ENCODE data around the gene FH. TPM values are rescaled to one million over a fixed set of nuclear protein-coding genes. Genes with fewer than 3 reads are reported as not detected.

FH gene
- total RNA-seq, 1 experiment from 2014 or later, result 215 TPM

- DNase-seq (ENCODE audit: unreplicated experiment), result no peak
- intact Hi-C loops (cut with micrococcal nuclease), result no loop called here
- ChIA-PET POLR2A (interaction anchor here (0.6 to 4.2 kb wide), 4 partner anchors 15 to 375 kb away, joined by 3 to 17 read pairs (median 3); partner anchors contain the start of gene FH), CTCF (interaction anchor here (0.6 to 4.4 kb wide), 12 partner anchors 8 to 772 kb away, joined by 3 to 25 read pairs (median 8); partner anchors contain the start of gene FH)
- no peak overlapping the region for H3K27ac Mint-ChIP-seq (ENCODE audit: low read depth, unreplicated experiment)
- H3K4me1 Mint-ChIP-seq (ENCODE audit: insufficient read depth, unreplicated experiment), result peaks cover 5% of the 10 kb centered on the region
- no peaks in the 10 kb centered on the region for H3K9me3 Mint-ChIP-seq (ENCODE audit: unreplicated experiment)
- H3K4me3 Mint-ChIP-seq (ENCODE audit: unreplicated experiment), result no peak overlapping the region
- BruUV-seq (replicated peaks), result no TSS peak
- no peaks in the 10 kb centered on the region for H3K27me3 Mint-ChIP-seq (ENCODE audit: insufficient read depth, unreplicated experiment)
- peaks cover 94% of the 10 kb centered on the region for H3K36me3 Mint-ChIP-seq (ENCODE audit: insufficient read depth, unreplicated experiment)
- TF ChIP-seq CTCF (IDR thresholded peaks at IDR 0.05; ENCODE audit: unreplicated experiment), result no peak
Measured at GRCh38 chr1:241503444-241503843, 16.1 kb downstream of the FH start.

DNA sequence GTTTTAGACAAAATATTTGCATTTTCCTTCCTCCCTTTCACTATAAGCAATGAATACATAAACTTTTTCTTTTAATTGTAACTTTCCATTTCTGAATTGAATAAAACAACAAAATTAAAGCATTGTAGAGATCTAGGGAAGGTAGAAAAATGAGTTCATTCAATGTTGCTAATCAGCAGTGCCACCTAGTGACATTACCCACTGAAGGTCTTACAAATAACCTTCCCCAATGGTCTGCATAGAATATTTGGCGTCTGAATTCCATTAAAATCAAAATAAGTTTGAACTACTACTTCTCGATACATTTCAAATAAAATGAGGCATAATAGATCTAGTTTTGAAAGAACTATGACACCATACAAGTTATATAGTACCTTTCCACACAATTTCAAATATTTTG lies 19.6 kb downstream of the FH start:
- POLR2A ChIA-PET, result interaction anchor here (0.6 to 0.7 kb wide), 2 partner anchors 63 to 519 kb away, joined by 3 to 4 read pairs; no protein-coding TSS in a partner anchor
- intact Hi-C loops (cut with micrococcal nuclease), result loop anchor here (1.0 kb wide), 4 partner anchors 189 to 768 kb away; no protein-coding TSS in a partner anchor
- Mint-ChIP-seq H3K4me3 (ENCODE audit: unreplicated experiment) (no peak overlapping the region), H3K9me3 (ENCODE audit: unreplicated experiment) (no peaks in the 10 kb centered on the region), H3K36me3 (ENCODE audit: insufficient read depth, unreplicated experiment) (peaks cover 87% of the 10 kb centered on the region), H3K27me3 (ENCODE audit: insufficient read depth, unreplicated experiment) (no peaks in the 10 kb centered on the region), H3K4me1 (ENCODE audit: insufficient read depth, unreplicated experiment) (no peaks in the 10 kb centered on the region), H3K27ac (ENCODE audit: low read depth, unreplicated experiment) (no peak overlapping the region)
- DNase-seq (ENCODE audit: unreplicated experiment), result peak; percentile 65
- BruUV-seq (replicated peaks), result no TSS peak
- CTCF ChIA-PET, result interaction anchor here (0.6 to 3.1 kb wide), 21 partner anchors 9 to 1325 kb away, joined by 3 to 31 read pairs (median 3); no protein-coding TSS in a partner anchor
- peak; percentile 84 for TF ChIP-seq CTCF (IDR thresholded peaks at IDR 0.05; ENCODE audit: unreplicated experiment)

- no TSS peak for BruUV-seq (replicated peaks)
- Mint-ChIP-seq H3K9me3 (ENCODE audit: unreplicated experiment) (no peaks in the 10 kb centered on the region), H3K27ac (ENCODE audit: low read depth, unreplicated experiment) (no peak overlapping the region), H3K4me1 (ENCODE audit: insufficient read depth, unreplicated experiment) (no peaks in the 10 kb centered on the region), H3K36me3 (ENCODE audit: insufficient read depth, unreplicated experiment) (peaks cover 79% of the 10 kb centered on the region), H3K4me3 (ENCODE audit: unreplicated experiment) (no peak overlapping the region), H3K27me3 (ENCODE audit: insufficient read depth, unreplicated experiment) (no peaks in the 10 kb centered on the region)
- POLR2A ChIA-PET, result interaction anchor here (0.7 kb wide), 1 partner anchor 267 kb away, joined by 3 read pairs; no protein-coding TSS in a partner anchor
- intact Hi-C loops (cut with micrococcal nuclease), result no loop called here
- no peak for TF ChIP-seq CTCF (IDR thresholded peaks at IDR 0.05; ENCODE audit: unreplicated experiment)
- no peak for DNase-seq (ENCODE audit: unreplicated experiment)
- CTCF ChIA-PET, result interaction anchor here (0.9 to 3.3 kb wide), 4 partner anchors 10 to 607 kb away, joined by 3 to 19 read pairs (median 6); no protein-coding TSS in a partner anchor
Measured at GRCh38 chr1:241495741-241496140, 23.8 kb downstream of the FH start.

DNA sequence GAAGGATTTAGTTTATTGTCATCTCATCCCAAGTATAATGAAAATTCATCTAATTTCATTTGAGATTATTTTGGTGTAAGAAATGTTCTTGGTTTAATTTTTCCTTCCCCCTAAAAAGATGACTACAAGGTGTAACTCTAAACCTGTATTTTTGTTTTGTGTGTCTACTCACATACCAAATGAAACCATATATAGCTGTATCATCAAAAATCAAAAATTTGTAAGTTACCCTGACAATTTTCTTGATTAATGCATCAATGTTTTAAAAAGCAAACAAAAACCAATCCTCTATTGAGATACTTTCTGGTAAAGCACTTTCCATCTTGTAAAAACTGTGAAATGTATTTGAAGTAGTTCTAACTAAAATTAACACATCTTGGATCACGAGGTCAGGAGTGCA lies 30.8 kb downstream of the FH start:
- TF ChIP-seq CTCF (IDR thresholded peaks at IDR 0.05; ENCODE audit: unreplicated experiment), result no peak
- peaks cover 7% of the 10 kb centered on the region for H3K4me1 Mint-ChIP-seq (ENCODE audit: insufficient read depth, unreplicated experiment)
- H3K27me3 Mint-ChIP-seq (ENCODE audit: insufficient read depth, unreplicated experiment), result no peaks in the 10 kb centered on the region
- no peak for DNase-seq (ENCODE audit: unreplicated experiment)
- H3K36me3 Mint-ChIP-seq (ENCODE audit: insufficient read depth, unreplicated experiment), result peaks cover 18% of the 10 kb centered on the region
- ChIA-PET CTCF (interaction anchor here (0.5 to 7.4 kb wide), 8 partner anchors 14 to 1372 kb away, joined by 3 to 106 read pairs (median 3); no protein-coding TSS in a partner anchor), POLR2A (interaction anchor here (1.0 to 1.5 kb wide), 2 partner anchors 12 to 31 kb away, joined by 3 read pairs; partner anchors contain the start of gene FH)
- H3K27ac Mint-ChIP-seq (ENCODE audit: low read depth, unreplicated experiment), result no peak overlapping the region
- no TSS peak for BruUV-seq (replicated peaks)
- no peaks in the 10 kb centered on the region for H3K9me3 Mint-ChIP-seq (ENCODE audit: unreplicated experiment)
- intact Hi-C loops (cut with micrococcal nuclease), result loop anchor here (5.0 kb wide), 1 partner anchor 756 kb away; no protein-coding TSS in a partner anchor
- H3K4me3 Mint-ChIP-seq (ENCODE audit: unreplicated experiment), result no peak overlapping the region
